Thyroid gland (tissue), 4 donors: ENCODE data around the gene MAD1L1. TPM values are rescaled to one million over a fixed set of nuclear protein-coding genes. Genes with fewer than 3 reads are reported as not detected.

Source experiments
- DNase-seq, 2 donors: peaks; one replicate each; pipeline ENCODE4 v3.0.0-alpha.2; 2019
- H3K27ac ChIP-seq, 3 donors: fragments of 200-600 bp; sonication (generic); 1 replicate in 2 of 3; 2 replicates in 1 of 3; pipeline ENCODE4 v1.5.1; 2016 to 2019; ENCODE audit warnings: mild to moderate bottlenecking in 1 of 3, moderate library complexity in 1 of 3
- H3K27me3 ChIP-seq: fragments of 200-600 bp; sonication (generic); one replicate; pipeline ENCODE4 v1.5.1; 2019
- H3K36me3 ChIP-seq, 2 donors: fragments of 200-600 bp; sonication (generic); one replicate each; pipeline ENCODE4 v1.5.1; 2016 to 2019
- H3K4me1 ChIP-seq, 2 donors: fragments of 200-600 bp; sonication (generic); one replicate each; pipeline ENCODE4 v1.5.1; 2017 to 2019
- H3K4me3 ChIP-seq, 3 donors: fragments of 200-600 bp; sonication (generic); replicated peaks in 1 of 3; 1 replicate in 2 of 3; 2 replicates in 1 of 3; pipeline ENCODE4 v1.5.1; 2016; ENCODE audit warnings: mild to moderate bottlenecking in 1 of 3
- H3K9me3 ChIP-seq: fragments of 200-600 bp; sonication (generic); one replicate; pipeline ENCODE4 v1.5.1; 2017
- POLR2A ChIP-seq, 2 donors: fragments of 450-650 bp; IDR thresholded peaks; one replicate each; pipeline ENCODE4 v1.6.1; 2017; ENCODE audit warnings: antibody characterized with exemption in 2 of 2, mild to moderate bottlenecking in 2 of 2, moderate library complexity in 1 of 2
- WGBS, 2 donors: methylation state at CpG; one replicate each; pipeline ENCODE4 v1.1.5; 2017; 5-methylcytosine and 5-hydroxymethylcytosine counted together
- intact Hi-C: fragments of 100-400 bp; cut with DNase I; formaldehyde crosslinking; loops from one replicate; pipeline ENCODE4 v1.15.1; 2023
- total RNA-seq, 4 donors: library from RNA; depleted of rRNA; stranded (reverse); fragments of >200 nt; gene quantifications; one replicate each; pipeline ENCODE4 v1.2.3, GENCODE V29; 2016
- TF ChIP-seq, protein P1 (sequence below), 6 experiments: fragments of 200-600 bp in 3 of 6; fragments of 450-650 bp in 3 of 6; sonication (generic) in 3 of 6; IDR thresholded peaks; one replicate each; pipeline ENCODE4 v1.5.1; 2016 to 2019; ENCODE audit warnings: antibody characterized with exemption in 6 of 6, mild to moderate bottlenecking in 2 of 6, inconsistent platforms in 1 of 6, moderate library complexity in 1 of 6

MAD1L1 gene
- total RNA-seq, 4 donors from 2014 or later: 27.4 to 38.6 (median 33.9) TPM

DNA sequence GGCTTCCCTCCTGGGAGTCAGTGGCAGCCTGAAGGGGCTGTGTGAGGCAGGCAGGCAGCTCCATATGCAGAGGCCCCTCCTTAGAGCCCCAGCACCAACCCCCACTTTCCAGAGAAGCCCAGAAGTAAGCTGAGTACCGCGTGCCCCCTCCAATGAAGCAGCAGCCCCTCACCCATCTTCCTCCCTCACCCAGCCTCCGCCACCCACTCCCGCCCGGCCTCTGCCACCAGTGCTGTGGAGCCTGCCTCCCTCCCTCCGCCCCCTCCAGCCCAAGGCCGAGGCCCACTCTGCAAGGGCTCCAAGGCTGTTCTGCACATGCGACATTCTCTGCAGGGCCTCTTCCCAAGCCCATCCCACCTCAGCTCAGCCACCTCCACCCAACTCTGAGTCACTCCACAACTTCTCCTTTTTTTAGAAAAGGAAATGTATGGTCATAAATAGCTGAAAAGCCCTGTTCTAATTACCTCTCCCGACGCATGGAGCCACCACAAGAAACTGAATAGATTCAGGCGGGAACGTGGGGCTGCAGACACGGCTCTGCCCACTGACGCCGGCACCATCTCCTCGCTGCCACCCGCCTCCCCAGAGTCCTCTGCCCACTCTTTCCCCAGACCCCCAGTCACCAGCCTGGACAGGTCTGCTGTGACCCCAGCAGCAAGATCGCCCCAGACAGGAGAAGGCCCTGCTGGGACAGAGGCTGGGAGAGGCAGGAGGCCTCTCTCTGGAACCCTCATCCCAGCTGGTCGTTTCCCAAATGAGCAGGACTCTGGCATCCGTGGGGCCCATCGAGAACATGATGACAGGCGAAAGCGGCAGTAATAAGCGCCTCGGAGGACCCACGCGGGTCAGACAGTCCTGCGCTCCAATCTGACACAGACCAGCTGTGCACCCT lies 213.9 kb downstream of the MAD1L1 start:
- Histone ChIP-seq H3K4me1 (no peaks in the 10 kb centered on the region), H3K27ac (no peak overlapping the region), H3K27me3 (no peaks in the 10 kb centered on the region), H3K36me3 (no peaks in the 10 kb centered on the region), H3K4me3 (no peak overlapping the region), H3K9me3 (no peaks in the 10 kb centered on the region)
- intact Hi-C loops: no loop called here
- no peak for DNase-seq
- WGBS, 2 donors: 80 to 84% methylated on average over 25 to 28 of the region's 28 CpGs
- TF ChIP-seq, protein P1, sequence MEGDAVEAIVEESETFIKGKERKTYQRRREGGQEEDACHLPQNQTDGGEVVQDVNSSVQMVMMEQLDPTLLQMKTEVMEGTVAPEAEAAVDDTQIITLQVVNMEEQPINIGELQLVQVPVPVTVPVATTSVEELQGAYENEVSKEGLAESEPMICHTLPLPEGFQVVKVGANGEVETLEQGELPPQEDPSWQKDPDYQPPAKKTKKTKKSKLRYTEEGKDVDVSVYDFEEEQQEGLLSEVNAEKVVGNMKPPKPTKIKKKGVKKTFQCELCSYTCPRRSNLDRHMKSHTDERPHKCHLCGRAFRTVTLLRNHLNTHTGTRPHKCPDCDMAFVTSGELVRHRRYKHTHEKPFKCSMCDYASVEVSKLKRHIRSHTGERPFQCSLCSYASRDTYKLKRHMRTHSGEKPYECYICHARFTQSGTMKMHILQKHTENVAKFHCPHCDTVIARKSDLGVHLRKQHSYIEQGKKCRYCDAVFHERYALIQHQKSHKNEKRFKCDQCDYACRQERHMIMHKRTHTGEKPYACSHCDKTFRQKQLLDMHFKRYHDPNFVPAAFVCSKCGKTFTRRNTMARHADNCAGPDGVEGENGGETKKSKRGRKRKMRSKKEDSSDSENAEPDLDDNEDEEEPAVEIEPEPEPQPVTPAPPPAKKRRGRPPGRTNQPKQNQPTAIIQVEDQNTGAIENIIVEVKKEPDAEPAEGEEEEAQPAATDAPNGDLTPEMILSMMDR (IDR thresholded peaks at IDR 0.05): no peak
- TF ChIP-seq POLR2A (IDR thresholded peaks at IDR 0.05): no peak

DNA sequence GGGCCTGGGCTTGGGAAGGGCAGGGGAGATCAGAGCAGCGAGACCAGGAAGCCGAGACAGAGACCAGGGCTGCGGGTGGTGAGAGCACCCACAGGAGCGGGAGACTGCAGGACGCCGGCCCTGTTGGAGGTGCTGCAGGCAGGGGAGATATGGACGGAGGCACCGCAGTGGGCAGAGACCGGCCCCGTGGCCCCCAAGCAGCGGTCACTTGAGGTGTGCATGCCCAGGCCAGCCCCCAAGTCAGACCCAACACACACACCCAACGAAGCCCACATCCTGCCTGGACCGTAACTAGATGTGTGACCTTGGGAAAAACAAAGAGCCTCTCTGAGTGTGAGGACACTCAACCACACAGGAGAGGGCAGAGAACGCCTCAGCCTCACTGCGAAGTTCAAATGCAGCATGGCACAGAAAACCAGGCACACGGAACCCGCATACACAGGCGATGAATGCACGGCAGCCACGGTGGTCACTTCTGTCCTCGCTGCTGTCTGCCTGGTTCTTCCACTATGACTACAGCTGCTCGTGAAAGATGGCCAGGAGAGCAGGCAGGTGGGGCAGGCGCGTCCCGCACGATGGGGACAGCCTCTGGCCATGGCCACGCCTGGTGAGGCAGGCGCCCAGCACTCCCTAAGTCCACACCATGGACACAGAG lies 214.7 kb downstream of the MAD1L1 start:
- intact Hi-C loops: no loop called here
- no peak overlapping the region for H3K27ac ChIP-seq
- H3K9me3 ChIP-seq: no peaks in the 10 kb centered on the region
- no peak for DNase-seq
- no peaks in the 10 kb centered on the region for H3K27me3 ChIP-seq
- H3K36me3 ChIP-seq: no peaks in the 10 kb centered on the region
- 89 to 90% methylated on average over 18 to 28 of the region's 28 CpGs for WGBS, 2 donors
- H3K4me1 ChIP-seq: peaks cover 0 to 1% of the 10 kb centered on the region in 2 donors
- no peak overlapping the region for H3K4me3 ChIP-seq
- TF ChIP-seq POLR2A (IDR thresholded peaks at IDR 0.05): no peak
- TF ChIP-seq, protein P1 (IDR thresholded peaks at IDR 0.05): no peak

DNA sequence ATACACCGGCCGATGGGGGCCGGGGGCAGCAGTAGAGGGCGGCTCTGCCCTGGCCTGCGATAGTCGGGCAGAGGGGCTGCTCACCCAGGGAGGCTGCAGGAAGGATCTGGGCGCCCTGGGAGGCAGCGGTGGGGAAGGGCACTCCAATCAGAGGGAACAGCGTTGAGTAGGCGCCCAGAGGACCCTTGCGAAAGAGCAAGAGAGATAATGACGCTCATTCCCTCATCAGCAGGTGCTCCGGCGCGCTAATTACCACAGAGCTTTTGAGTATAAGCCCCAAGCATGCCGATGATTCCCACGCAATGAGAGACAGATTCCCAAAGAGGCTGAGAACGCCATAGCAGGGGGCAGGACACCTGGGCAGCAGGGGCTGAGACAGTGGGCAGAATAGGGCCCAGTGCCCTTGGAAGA lies 215.3 kb downstream of the MAD1L1 start:
- Histone ChIP-seq H3K27me3 (no peaks in the 10 kb centered on the region), H3K36me3 (no peaks in the 10 kb centered on the region), H3K9me3 (no peaks in the 10 kb centered on the region), H3K4me1 (peaks cover 0 to 3% of the 10 kb centered on the region in 2 donors), H3K27ac (no peak overlapping the region), H3K4me3 (no peak overlapping the region)
- TF ChIP-seq, protein P1 (IDR thresholded peaks at IDR 0.05): no peak
- no peak for TF ChIP-seq POLR2A (IDR thresholded peaks at IDR 0.05)
- no peak for DNase-seq
- intact Hi-C loops: no loop called here
- WGBS, 2 donors: 94 to 95% methylated on average over 18 of the region's 18 CpGs

DNA sequence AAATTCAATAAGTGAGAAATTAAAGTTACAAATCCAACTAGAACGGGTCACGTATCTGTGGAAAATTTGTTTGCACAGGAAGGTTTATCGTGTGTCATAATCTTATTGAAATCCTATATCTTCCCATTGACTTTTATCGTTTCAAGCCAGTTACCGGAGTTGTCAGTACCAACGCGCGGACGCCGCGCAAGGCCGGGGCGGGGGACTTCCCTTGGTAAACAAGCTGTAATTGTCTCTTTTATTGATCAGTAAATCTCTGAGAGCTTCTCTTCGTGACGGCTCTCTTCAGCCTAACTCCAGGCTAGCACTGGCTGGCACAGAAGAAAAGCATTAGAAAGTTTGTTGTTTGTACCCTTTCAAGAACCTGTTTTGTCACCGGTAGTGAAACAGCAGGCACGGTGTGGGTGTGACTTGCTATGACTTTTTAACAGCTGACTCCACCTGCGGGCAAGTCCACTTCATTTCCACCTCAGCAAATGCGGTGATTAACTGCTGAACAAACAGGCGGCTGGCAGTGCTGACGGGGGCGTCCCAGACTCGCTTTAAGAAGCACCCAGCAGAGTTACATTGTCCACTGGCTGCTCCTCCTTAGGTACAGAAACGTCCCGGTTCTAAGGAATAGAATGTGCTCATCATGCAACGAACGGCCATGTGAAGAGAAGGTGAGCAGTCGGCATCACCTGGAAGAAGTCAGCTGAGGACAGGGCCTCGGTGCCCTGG lies 215.8 kb downstream of the MAD1L1 start:
- intact Hi-C loops: no loop called here
- Histone ChIP-seq H3K27ac (no peak overlapping the region), H3K27me3 (no peaks in the 10 kb centered on the region), H3K4me1 (peaks cover 0 to 3% of the 10 kb centered on the region in 2 donors), H3K36me3 (no peaks in the 10 kb centered on the region), H3K9me3 (no peaks in the 10 kb centered on the region), H3K4me3 (no peak overlapping the region)
- WGBS, 2 donors: 89 to 90% methylated on average over 29 of the region's 29 CpGs
- TF ChIP-seq, protein P1 (IDR thresholded peaks at IDR 0.05): no peak
- no peak for TF ChIP-seq POLR2A (IDR thresholded peaks at IDR 0.05)
- no peak for DNase-seq
